DND-41 (cell line): ENCODE measurements around the gene DYSF.

Source experiments
- ATAC-seq: fragments of 200-7000 bp; cut with Tn5 transposase; 3 replicates; pipeline ENCODE4 v1.9.1; 2021; ENCODE audit warnings: low read depth; ENCODE audit not compliant: insufficient read depth
- DNase-seq: peaks from one replicate; pipeline ENCODE4 v3.0.0-alpha.2; 2020
- H2AFZ ChIP-seq: 2 replicates; pipeline ENCODE4 v1.6.0; 2012; ENCODE audit warnings: low read depth, low read length
- H3K27ac ChIP-seq: 2 replicates; pipeline ENCODE4 v1.5.1; 2012; ENCODE audit warnings: low read length, inconsistent platforms
- H3K27me3 ChIP-seq: fragments of 200-600 bp; sonication (generic); 2 replicates; pipeline ENCODE4 v1.6.0; 2012; ENCODE audit warnings: low read length, mild to moderate bottlenecking, inconsistent platforms; ENCODE audit not compliant: insufficient read depth, poor library complexity
- H3K36me3 ChIP-seq: 2 replicates; pipeline ENCODE4 v1.5.1; 2012; ENCODE audit warnings: low read length, inconsistent platforms; ENCODE audit not compliant: insufficient read depth
- H3K4me1 ChIP-seq: 2 replicates; pipeline ENCODE4 v1.5.1; 2012; ENCODE audit warnings: mild to moderate bottlenecking, low read length; ENCODE audit not compliant: insufficient read depth
- H3K4me2 ChIP-seq: 2 replicates; pipeline ENCODE4 v1.6.0; 2012; ENCODE audit warnings: mild to moderate bottlenecking, moderate library complexity, low read length, inconsistent platforms; ENCODE audit not compliant: insufficient read depth
- H3K4me3 ChIP-seq, 2 experiments: fragments of 200-600 bp in 1 of 2; shearing (Covaris generic) in 1 of 2; 2 replicates each; pipeline ENCODE4 v1.5.1; 2012 to 2016; ENCODE audit warnings: inconsistent platforms in 2 of 2, low read length in 2 of 2, mild to moderate bottlenecking in 2 of 2, low read depth in 1 of 2, moderate library complexity in 1 of 2
- H3K79me2 ChIP-seq: 2 replicates; pipeline ENCODE4 v1.6.0; 2012; ENCODE audit warnings: low read length, inconsistent platforms; ENCODE audit not compliant: insufficient read depth
- H3K9ac ChIP-seq: 2 replicates; pipeline ENCODE4 v1.6.0; 2012; ENCODE audit warnings: low read depth, mild to moderate bottlenecking, inconsistent platforms, low read length, moderate library complexity
- H3K9me3 ChIP-seq: 2 replicates; pipeline ENCODE4 v1.5.1; 2012; ENCODE audit warnings: low read length, moderate library complexity, mild to moderate bottlenecking, inconsistent platforms; ENCODE audit not compliant: insufficient read depth, severe bottlenecking
- H4K20me1 ChIP-seq: 2 replicates; pipeline ENCODE4 v1.6.0; 2012; ENCODE audit warnings: low read length; ENCODE audit not compliant: insufficient read depth
- EZH2 ChIP-seq: IDR thresholded peaks from 3 replicates; pipeline ENCODE4 v1.6.1; 2012; ENCODE audit warnings: borderline replicate concordance, low read depth, mild to moderate bottlenecking, moderate library complexity, low read length, inconsistent platforms; ENCODE audit not compliant: severe bottlenecking
- TF ChIP-seq, protein P1 (sequence below): IDR thresholded peaks from 2 replicates; pipeline ENCODE4 v1.5.1; 2012; ENCODE audit warnings: borderline replicate concordance, low read length, moderate library complexity, mild to moderate bottlenecking; ENCODE audit not compliant: poor library complexity, severe bottlenecking; ENCODE audit errors: extremely low read depth

The DYSF gene

DNA sequence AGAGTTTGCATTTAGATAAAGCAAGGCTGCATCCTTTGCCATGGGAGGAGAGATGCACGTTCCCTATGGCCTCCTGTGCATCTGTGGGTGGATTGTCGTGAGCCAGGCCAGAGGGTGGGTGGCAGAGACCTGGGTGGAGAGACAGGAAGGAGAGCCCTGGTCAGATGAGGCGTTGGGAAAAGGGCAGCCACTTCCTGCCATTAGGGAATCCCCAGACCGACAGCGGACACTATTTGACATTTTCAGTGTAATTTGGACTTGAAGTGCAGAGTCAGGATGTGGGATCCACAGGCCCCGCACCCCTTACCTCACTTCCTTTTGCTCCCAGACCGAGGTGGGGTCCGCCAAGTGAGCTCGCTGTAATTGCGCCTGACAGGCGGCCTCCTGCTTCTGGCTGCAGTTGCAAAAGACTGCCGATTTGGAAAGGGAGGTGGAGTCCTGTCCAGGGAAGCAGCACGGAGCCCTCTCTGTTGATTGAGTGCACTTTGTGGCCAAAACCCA lies 150.0 kb downstream of the DYSF start:
- ATAC-seq (no peak), DNase-seq (no peak)
- Histone ChIP-seq H3K27ac (no peak overlapping the region), H3K4me3 (no peak overlapping the region), H4K20me1 (no peaks in the 10 kb centered on the region), H3K4me2 (no peak overlapping the region), H3K36me3 (no peaks in the 10 kb centered on the region), H2AFZ (no peak overlapping the region), H3K79me2 (no peaks in the 10 kb centered on the region), H3K27me3 (peaks cover 19% of the 10 kb centered on the region), H3K9me3 (no peaks in the 10 kb centered on the region), H3K9ac (no peak overlapping the region), H3K4me1 (no peaks in the 10 kb centered on the region)
- no peak for TF ChIP-seq EZH2
- TF ChIP-seq, protein P1, sequence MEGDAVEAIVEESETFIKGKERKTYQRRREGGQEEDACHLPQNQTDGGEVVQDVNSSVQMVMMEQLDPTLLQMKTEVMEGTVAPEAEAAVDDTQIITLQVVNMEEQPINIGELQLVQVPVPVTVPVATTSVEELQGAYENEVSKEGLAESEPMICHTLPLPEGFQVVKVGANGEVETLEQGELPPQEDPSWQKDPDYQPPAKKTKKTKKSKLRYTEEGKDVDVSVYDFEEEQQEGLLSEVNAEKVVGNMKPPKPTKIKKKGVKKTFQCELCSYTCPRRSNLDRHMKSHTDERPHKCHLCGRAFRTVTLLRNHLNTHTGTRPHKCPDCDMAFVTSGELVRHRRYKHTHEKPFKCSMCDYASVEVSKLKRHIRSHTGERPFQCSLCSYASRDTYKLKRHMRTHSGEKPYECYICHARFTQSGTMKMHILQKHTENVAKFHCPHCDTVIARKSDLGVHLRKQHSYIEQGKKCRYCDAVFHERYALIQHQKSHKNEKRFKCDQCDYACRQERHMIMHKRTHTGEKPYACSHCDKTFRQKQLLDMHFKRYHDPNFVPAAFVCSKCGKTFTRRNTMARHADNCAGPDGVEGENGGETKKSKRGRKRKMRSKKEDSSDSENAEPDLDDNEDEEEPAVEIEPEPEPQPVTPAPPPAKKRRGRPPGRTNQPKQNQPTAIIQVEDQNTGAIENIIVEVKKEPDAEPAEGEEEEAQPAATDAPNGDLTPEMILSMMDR, result no peak

DNA sequence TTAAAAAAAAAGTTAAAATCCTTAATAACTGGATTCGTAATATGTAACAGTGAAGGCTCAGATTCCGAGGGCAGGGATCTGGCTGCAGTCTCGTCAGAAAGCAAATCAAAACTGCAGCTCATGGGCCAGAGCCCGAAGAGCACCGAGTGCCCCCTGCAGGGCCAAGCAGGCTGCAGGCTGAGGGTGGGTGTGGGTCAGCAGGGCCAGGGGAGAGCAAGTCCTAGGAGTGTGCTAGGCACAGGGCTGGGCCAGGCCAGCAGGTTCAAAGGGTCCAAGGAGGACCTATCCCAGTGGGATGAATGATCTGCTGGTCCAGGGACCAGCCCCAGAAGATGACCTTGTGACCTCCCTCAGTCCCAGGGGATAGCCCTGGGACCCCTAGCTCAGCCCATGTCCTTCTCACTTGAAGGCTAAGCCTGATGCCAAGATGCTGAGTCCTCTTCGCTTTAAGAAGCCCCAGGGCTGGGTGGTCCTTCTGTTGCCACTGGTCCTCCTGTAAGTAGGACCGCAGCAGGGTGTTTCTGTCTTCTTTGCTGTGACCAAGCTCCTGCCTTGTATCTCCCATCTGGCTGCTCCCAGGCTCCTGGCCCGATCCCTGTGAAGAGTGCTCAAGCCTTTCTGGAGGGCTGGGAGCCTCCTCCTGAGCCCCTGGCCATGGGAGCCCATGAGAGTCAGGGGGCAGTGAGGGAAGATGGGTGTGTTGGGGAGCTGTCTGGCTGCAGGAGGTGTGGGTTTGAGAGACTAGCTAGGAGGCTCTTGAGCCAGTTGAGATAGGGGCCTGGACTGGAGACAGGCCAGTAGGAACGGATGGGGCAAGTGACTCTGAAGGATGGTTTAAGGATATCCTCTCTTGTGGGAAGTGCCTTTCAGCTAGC lies 150.7 kb downstream of the DYSF start:
- DNase-seq (no peak), ATAC-seq (no peak)
- Histone ChIP-seq H3K4me2 (no peak overlapping the region), H3K4me3 (no peak overlapping the region), H3K27me3 (peaks cover 16% of the 10 kb centered on the region), H3K4me1 (no peaks in the 10 kb centered on the region), H3K27ac (no peak overlapping the region), H2AFZ (no peak overlapping the region), H3K36me3 (no peaks in the 10 kb centered on the region), H3K79me2 (no peaks in the 10 kb centered on the region), H4K20me1 (no peaks in the 10 kb centered on the region), H3K9ac (no peak overlapping the region), H3K9me3 (no peaks in the 10 kb centered on the region)
- TF ChIP-seq, protein P1, result no peak
- no peak for TF ChIP-seq EZH2

DNA sequence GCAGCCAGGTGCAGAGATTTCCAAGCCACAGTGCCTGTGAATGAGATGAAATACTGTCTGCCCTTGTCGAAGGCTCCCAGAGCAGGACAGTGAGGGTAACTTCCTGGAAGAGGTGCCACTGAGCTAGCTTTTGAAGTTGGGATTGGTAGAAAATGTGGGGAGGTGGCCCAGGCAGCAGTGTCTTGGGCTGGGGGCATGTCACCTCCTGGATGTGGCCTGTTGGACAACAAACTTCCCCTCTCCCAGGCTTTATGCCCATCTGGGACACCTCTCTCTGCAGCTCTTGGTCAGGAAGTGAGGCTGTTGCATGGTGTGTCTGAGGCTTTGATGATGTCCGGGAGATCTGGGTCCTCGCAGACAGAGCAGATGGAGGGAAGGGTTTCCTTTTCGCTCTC lies 151.4 kb downstream of the DYSF start:
- Histone ChIP-seq H3K27me3 (peaks cover 15% of the 10 kb centered on the region), H3K4me3 (no peak overlapping the region), H3K9me3 (no peaks in the 10 kb centered on the region), H3K79me2 (no peaks in the 10 kb centered on the region), H3K9ac (no peak overlapping the region), H3K27ac (no peak overlapping the region), H3K4me1 (no peaks in the 10 kb centered on the region), H4K20me1 (no peaks in the 10 kb centered on the region), H3K36me3 (no peaks in the 10 kb centered on the region), H2AFZ (no peak overlapping the region), H3K4me2 (no peak overlapping the region)
- ATAC-seq (no peak), DNase-seq (no peak)
- TF ChIP-seq EZH2, result no peak
- TF ChIP-seq, protein P1, result no peak
